ENCODE results near the gene OBI1. TPM values are rescaled to one million over a fixed set of nuclear protein-coding genes. Genes with fewer than 3 reads are reported as not detected.

The OBI1 gene
- total RNA-seq, 4 donors from 2014 or later = 8.4 to 16.1 (median 12.3) TPM

DNA sequence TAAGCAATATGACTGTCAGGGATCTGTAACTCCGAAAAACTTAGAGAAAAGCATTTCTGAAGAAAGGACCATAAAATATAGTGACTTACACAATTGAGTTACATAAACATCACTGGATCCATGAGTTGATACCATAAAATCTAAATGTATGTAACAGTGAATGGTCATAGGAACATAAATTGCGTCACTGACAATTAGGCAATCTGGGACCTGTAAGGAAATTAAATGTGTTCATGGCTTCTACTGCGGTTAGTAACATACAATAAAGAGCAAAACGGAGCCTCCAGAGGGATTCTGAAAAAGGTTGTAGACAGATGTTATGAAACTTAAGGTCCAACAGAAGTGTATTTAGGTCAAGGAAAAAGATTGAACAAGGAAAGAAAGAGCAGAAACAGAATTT is 82.7 kb downstream of the OBI1 start:
- Histone ChIP-seq H3K4me1 (no peaks in the 10 kb centered on the region), H3K4me3 (no peak overlapping the region), H3K27ac (no peak overlapping the region), H3K9me3 (no peaks in the 10 kb centered on the region), H3K27me3 (no peaks in the 10 kb centered on the region), H3K36me3 (no peaks in the 10 kb centered on the region)
- no peak for DNase-seq (ENCODE audit: low spot score in 2 of 2)
- TF ChIP-seq EP300 (IDR thresholded peaks at IDR 0.05) (no peak), POLR2A (IDR thresholded peaks at IDR 0.05) (no peak)
- TF ChIP-seq, protein P1, sequence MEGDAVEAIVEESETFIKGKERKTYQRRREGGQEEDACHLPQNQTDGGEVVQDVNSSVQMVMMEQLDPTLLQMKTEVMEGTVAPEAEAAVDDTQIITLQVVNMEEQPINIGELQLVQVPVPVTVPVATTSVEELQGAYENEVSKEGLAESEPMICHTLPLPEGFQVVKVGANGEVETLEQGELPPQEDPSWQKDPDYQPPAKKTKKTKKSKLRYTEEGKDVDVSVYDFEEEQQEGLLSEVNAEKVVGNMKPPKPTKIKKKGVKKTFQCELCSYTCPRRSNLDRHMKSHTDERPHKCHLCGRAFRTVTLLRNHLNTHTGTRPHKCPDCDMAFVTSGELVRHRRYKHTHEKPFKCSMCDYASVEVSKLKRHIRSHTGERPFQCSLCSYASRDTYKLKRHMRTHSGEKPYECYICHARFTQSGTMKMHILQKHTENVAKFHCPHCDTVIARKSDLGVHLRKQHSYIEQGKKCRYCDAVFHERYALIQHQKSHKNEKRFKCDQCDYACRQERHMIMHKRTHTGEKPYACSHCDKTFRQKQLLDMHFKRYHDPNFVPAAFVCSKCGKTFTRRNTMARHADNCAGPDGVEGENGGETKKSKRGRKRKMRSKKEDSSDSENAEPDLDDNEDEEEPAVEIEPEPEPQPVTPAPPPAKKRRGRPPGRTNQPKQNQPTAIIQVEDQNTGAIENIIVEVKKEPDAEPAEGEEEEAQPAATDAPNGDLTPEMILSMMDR (IDR thresholded peaks at IDR 0.05) = no peak
- WGBS, 2 donors = 85 to 88% methylated on average over 4 of the region's 4 CpGs

DNA sequence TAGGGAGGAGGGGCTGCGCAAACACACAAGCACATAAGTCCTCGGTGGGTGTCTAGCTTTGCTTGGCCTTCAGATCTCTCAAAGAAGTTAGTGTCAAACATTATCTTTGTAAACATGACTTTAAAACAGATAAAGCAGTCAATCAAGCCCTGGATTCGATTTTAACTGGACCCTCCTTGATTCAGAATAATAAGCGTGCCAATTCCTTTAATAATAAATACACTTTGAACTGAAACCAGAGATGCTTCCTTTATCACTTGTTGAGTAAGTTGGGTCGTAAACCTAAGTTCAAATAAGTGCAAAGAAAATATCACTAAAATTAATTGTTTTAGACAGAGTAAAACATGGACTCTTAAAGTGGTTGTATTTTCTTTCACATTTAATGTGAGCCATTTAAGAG is 86.5 kb downstream of the OBI1 start:
- no peak for DNase-seq (ENCODE audit: low spot score in 2 of 2)
- Histone ChIP-seq H3K27me3 (no peaks in the 10 kb centered on the region), H3K4me3 (no peak overlapping the region), H3K9me3 (no peaks in the 10 kb centered on the region), H3K4me1 (no peaks in the 10 kb centered on the region), H3K36me3 (no peaks in the 10 kb centered on the region), H3K27ac (no peak overlapping the region)
- 75 to 77% methylated on average over 5 of the region's 5 CpGs for WGBS, 2 donors
- TF ChIP-seq POLR2A (IDR thresholded peaks at IDR 0.05) = no peak
- TF ChIP-seq, protein P1 (IDR thresholded peaks at IDR 0.05) = no peak
- TF ChIP-seq EP300 (IDR thresholded peaks at IDR 0.05) = no peak

DNA sequence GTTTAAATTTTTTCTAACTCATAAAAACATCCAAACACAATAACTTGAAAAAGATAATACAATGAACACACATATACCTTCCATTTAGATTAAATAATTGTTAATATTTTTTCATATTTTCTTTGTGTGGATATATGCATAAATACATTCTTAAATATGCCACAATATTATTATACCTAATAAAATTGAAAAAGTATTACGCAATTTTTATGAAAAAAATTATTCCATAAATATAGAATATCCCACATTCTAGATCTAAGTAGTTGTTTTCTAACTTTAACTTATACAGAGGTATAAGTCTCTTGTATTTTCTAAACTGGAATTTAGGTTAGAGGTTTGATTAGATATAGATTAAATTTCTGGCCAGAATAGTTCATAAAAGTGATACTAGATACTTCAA is 89.9 kb downstream of the OBI1 start:
- WGBS, 2 donors = 92 to 100% methylated on average over 1 of the region's 1 CpG
- Histone ChIP-seq H3K4me1 (no peaks in the 10 kb centered on the region), H3K27me3 (no peaks in the 10 kb centered on the region), H3K4me3 (no peak overlapping the region), H3K9me3 (no peaks in the 10 kb centered on the region), H3K27ac (no peak overlapping the region), H3K36me3 (no peaks in the 10 kb centered on the region)
- DNase-seq (ENCODE audit: low spot score in 2 of 2) = no peak
- TF ChIP-seq, protein P1 (IDR thresholded peaks at IDR 0.05) = no peak
- TF ChIP-seq POLR2A (IDR thresholded peaks at IDR 0.05) (no peak), EP300 (IDR thresholded peaks at IDR 0.05) (no peak)

DNA sequence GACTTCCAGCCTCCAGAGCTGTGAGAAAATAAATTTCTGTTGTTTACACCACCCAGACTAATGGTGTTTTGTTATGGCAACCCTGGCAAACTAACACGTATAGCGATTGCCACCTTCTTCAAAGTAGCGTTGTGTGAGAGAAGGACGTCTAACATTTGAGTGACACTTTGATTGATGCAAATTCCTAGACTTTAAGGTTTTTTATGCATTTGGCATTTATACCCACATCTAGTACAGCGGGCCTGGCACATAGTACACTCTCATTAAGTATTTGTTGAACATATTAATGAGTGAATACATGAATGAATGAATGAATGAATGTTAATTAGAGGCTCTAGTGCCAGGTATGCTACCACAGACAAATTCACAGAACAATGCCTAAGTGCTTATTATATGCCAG is 92.3 kb downstream of the OBI1 start:
- Histone ChIP-seq H3K9me3 (no peaks in the 10 kb centered on the region), H3K27me3 (no peaks in the 10 kb centered on the region), H3K36me3 (no peaks in the 10 kb centered on the region), H3K27ac (no peak overlapping the region), H3K4me3 (no peak overlapping the region), H3K4me1 (no peaks in the 10 kb centered on the region)
- WGBS, 2 donors = 80 to 83% methylated on average over 5 of the region's 5 CpGs
- no peak for DNase-seq (ENCODE audit: low spot score in 2 of 2)
- no peak for TF ChIP-seq EP300 (IDR thresholded peaks at IDR 0.05)
- TF ChIP-seq POLR2A (IDR thresholded peaks at IDR 0.05) = no peak
- TF ChIP-seq, protein P1 (IDR thresholded peaks at IDR 0.05) = no peak

Other genes starting within 250 kb of the OBI1 start
- gene POU4F1, start 55.6 kb downstream of the OBI1 start, total RNA-seq = not detected